Measurements from ENCODE around the gene TGFBR3.

TGFBR3 gene

GRCh38 chr1:91819038-91819788 is 66.7 kb downstream of the TGFBR3 start:
- DNase-seq, result no peak

GRCh38 chr1:91818713-91818975 is 67.3 kb downstream of the TGFBR3 start:
- DNase-seq, result no peak

- no peak for DNase-seq
Observed at GRCh38 chr1:91817211-91817905, 68.6 kb downstream of the TGFBR3 start.

GRCh38 chr1:91816031-91816430 is 69.9 kb downstream of the TGFBR3 start:
- no peak for DNase-seq

GRCh38 chr1:91814448-91814847 is 71.5 kb downstream of the TGFBR3 start:
- no peak for DNase-seq

- no peak for DNase-seq
Observed at GRCh38 chr1:91813813-91814212, 72.1 kb downstream of the TGFBR3 start.

GRCh38 chr1:91811363-91812025 is 74.5 kb downstream of the TGFBR3 start:
- no peak for DNase-seq

GRCh38 chr1:91809317-91809716 is 76.6 kb downstream of the TGFBR3 start:
- DNase-seq, result no peak

GRCh38 chr1:91807921-91808620 is 77.9 kb downstream of the TGFBR3 start:
- no peak for DNase-seq

GRCh38 chr1:91806769-91807700 is 78.9 kb downstream of the TGFBR3 start:
- DNase-seq, result no peak

GRCh38 chr1:91806181-91806768 is 79.7 kb downstream of the TGFBR3 start:
- DNase-seq, result no peak

GRCh38 chr1:91805311-91805801 is 80.6 kb downstream of the TGFBR3 start:
- no peak for DNase-seq

GRCh38 chr1:91804546-91805023 is 81.4 kb downstream of the TGFBR3 start:
- DNase-seq, result no peak

- no peak for DNase-seq
Observed at GRCh38 chr1:91803847-91804545, 82.0 kb downstream of the TGFBR3 start.

- no peak for DNase-seq
Observed at GRCh38 chr1:91803123-91803522, 82.8 kb downstream of the TGFBR3 start.

GRCh38 chr1:91801496-91802115 is 84.3 kb downstream of the TGFBR3 start:
- DNase-seq, result no peak

- no peak for DNase-seq
Observed at GRCh38 chr1:91799863-91800262, 86.1 kb downstream of the TGFBR3 start.

- DNase-seq, result no peak
Observed at GRCh38 chr1:91799159-91799558, 86.8 kb downstream of the TGFBR3 start.

- DNase-seq, result no peak
Observed at GRCh38 chr1:91798740-91799139, 87.2 kb downstream of the TGFBR3 start.

GRCh38 chr1:91798241-91798648 is 87.7 kb downstream of the TGFBR3 start:
- no peak for DNase-seq

- DNase-seq, result no peak
Observed at GRCh38 chr1:91797164-91797563, 88.8 kb downstream of the TGFBR3 start.
